Large intestine (tissue), 3 donors: ENCODE data around the gene CDHR3. TPM values are rescaled to one million over a fixed set of nuclear protein-coding genes. Genes with fewer than 3 reads are reported as not detected.

Experiments
- DNase-seq, 2 donors: peaks; one replicate each; pipeline versions ENCODE4 v3.0.0 to v3.0.0-alpha.2; 2013
- H3K27ac ChIP-seq: one replicate; pipeline ENCODE4 v1.5.1; 2013; ENCODE audit warnings: low read length
- H3K27me3 ChIP-seq: 2 replicates; pipeline ENCODE4 v1.6.1; 2013; ENCODE audit warnings: low read length; ENCODE audit not compliant: control insufficient read depth, insufficient read depth
- H3K36me3 ChIP-seq: 2 replicates; pipeline ENCODE4 v1.6.1; 2013; ENCODE audit warnings: low read length; ENCODE audit not compliant: control insufficient read depth, insufficient read depth
- H3K4me1 ChIP-seq: one replicate; pipeline ENCODE4 v1.6.1; 2013; ENCODE audit warnings: low read length; ENCODE audit not compliant: control insufficient read depth, insufficient read depth
- H3K4me3 ChIP-seq: one replicate; pipeline ENCODE4 v1.5.1; 2013; ENCODE audit warnings: low read length
- H3K9me3 ChIP-seq: one replicate; pipeline ENCODE4 v1.6.1; 2013; ENCODE audit warnings: mild to moderate bottlenecking, low read depth, low read length, moderate library complexity; ENCODE audit not compliant: control insufficient read depth
- WGBS: methylation state at CpG from one replicate; pipeline ENCODE4 v1.1.5; 2013; ENCODE audit warnings: low lambda C conversion rate; ENCODE audit not compliant: insufficient coverage; 5-methylcytosine and 5-hydroxymethylcytosine counted together
- polyA plus RNA-seq: library from polyadenylated mRNA; unstranded; fragments of 120-200 nt; gene quantifications from one replicate; pipeline ENCODE4 v1.2.1, GENCODE V29; 2013

CDHR3 gene
- polyA plus RNA-seq, 1 donor: 36.0 TPM

GRCh38 chr7:106045586-106045985, 82.5 kb downstream of the CDHR3 start:
- H3K4me3 ChIP-seq: no peak overlapping the region
- no peaks in the 10 kb centered on the region for H3K4me1 ChIP-seq
- no peaks in the 10 kb centered on the region for H3K9me3 ChIP-seq
- H3K36me3 ChIP-seq: no peaks in the 10 kb centered on the region
- DNase-seq: no peak
- peaks cover 9% of the 10 kb centered on the region for H3K27me3 ChIP-seq
- WGBS: no CpG with 5 or more reads among the region's 1 CpG
- no peak overlapping the region for H3K27ac ChIP-seq

DNA sequence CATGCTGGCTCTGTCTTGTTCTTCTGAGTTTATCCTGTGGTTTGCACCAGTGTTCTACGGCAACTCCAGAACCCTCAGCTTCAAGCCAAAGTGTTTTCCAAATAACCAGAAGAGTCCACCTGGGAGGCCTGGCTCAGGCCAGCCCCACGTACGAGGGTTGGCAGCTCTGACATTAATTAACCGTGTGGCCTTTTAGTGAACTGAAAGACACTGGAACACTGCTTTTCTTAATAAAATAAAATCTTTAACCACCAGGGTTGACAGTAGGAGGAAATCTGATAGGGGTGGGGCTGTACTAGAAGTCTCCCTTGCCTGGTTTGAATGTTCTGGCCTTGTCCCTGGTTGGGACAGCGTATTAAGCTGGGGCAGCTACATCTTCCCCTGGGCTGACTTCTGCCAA, 84.1 kb downstream of the CDHR3 start:
- no CpG with 5 or more reads among the region's 5 CpGs for WGBS
- Histone ChIP-seq H3K27me3 (peaks cover 7% of the 10 kb centered on the region), H3K27ac (no peak overlapping the region), H3K4me3 (no peak overlapping the region), H3K36me3 (no peaks in the 10 kb centered on the region), H3K9me3 (no peaks in the 10 kb centered on the region), H3K4me1 (no peaks in the 10 kb centered on the region)
- no peak for DNase-seq

DNA sequence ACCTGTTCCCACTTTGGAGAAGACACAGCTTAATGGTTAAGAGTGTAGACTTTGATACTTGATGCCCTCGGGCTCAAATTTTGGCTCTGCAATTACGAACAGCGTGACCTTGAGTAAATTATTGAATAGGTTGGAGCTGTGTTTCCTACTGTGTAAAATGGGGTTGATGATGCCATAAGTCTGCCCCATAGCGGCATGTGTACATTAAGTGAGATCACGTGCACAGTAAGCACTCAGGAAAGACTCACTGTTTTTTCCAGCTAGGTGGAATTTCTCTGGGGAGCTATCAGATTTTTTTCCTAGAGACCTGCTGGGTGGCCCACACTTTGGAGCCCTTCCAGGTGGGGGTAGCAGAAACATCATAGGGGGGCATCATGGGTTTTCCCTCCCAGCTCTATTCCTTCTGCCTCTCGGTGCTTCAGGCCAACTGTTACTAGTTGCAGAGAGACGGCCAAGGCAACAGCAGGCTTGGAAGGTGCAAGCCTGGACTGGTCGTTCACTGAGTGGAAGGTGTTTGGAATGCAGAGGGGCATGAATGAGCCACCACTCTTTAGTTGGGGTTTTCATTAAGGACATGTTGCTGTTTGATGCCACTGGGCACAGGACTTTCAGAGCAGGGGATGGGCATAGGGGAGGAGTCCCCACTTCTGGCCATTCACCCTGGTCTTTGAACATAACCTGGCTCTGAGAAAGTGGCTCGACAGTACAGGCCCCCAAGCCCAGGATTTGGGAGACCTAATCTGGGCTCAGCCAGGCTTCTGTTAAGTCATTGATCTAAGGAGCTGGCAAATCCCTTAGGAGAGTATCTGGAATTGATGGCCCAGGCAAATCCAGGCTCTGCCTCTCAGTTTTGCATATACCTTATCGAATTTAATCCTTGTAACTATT, 85.0 kb downstream of the CDHR3 start:
- Histone ChIP-seq H3K27me3 (peaks cover 9% of the 10 kb centered on the region), H3K4me1 (no peaks in the 10 kb centered on the region), H3K9me3 (no peaks in the 10 kb centered on the region), H3K36me3 (no peaks in the 10 kb centered on the region), H3K27ac (no peak overlapping the region), H3K4me3 (no peak overlapping the region)
- no CpG with 5 or more reads among the region's 10 CpGs for WGBS
- no peak for DNase-seq

GRCh38 chr7:106048706-106049020, 85.6 kb downstream of the CDHR3 start:
- DNase-seq: no peak
- no peaks in the 10 kb centered on the region for H3K36me3 ChIP-seq
- H3K4me1 ChIP-seq: no peaks in the 10 kb centered on the region
- H3K27me3 ChIP-seq: peaks cover 10% of the 10 kb centered on the region
- H3K4me3 ChIP-seq: no peak overlapping the region
- H3K9me3 ChIP-seq: no peaks in the 10 kb centered on the region
- no peak overlapping the region for H3K27ac ChIP-seq
- WGBS: no CpG with 5 or more reads among the region's 2 CpGs

DNA sequence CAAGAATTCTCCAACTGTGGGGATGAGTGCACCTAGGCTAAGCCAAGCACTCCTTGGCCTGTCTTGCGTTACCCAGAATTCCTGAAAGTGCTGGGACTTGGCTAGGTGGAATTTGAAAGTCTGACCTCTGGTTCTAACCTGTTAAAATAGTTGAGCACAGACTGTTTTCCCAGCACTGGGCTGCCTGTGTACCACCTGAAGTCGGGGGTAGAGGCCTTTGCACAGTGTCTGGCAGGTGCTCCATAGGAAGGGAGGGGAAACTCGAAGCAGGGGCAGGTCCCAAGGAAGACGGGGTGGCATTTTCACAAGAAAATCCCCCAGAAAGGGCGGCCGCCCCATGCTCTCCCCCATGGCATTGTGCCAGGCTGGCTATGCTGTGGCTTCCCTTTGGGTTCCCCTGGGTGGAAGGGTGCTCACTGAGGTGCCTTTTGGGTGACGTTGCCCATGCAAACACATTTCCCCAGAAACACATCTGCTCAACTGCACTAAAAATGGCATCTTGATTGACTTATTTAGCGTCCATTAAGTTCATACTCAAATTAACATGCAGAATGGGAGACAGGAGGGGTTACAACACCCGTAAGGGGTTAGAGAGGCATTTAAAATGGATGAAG, 86.2 kb downstream of the CDHR3 start:
- no peaks in the 10 kb centered on the region for H3K4me1 ChIP-seq
- no peak overlapping the region for H3K4me3 ChIP-seq
- H3K27me3 ChIP-seq: peaks cover 14% of the 10 kb centered on the region
- no peaks in the 10 kb centered on the region for H3K36me3 ChIP-seq
- no peak overlapping the region for H3K27ac ChIP-seq
- no CpG with 5 or more reads among the region's 9 CpGs for WGBS
- no peaks in the 10 kb centered on the region for H3K9me3 ChIP-seq
- no peak for DNase-seq

DNA sequence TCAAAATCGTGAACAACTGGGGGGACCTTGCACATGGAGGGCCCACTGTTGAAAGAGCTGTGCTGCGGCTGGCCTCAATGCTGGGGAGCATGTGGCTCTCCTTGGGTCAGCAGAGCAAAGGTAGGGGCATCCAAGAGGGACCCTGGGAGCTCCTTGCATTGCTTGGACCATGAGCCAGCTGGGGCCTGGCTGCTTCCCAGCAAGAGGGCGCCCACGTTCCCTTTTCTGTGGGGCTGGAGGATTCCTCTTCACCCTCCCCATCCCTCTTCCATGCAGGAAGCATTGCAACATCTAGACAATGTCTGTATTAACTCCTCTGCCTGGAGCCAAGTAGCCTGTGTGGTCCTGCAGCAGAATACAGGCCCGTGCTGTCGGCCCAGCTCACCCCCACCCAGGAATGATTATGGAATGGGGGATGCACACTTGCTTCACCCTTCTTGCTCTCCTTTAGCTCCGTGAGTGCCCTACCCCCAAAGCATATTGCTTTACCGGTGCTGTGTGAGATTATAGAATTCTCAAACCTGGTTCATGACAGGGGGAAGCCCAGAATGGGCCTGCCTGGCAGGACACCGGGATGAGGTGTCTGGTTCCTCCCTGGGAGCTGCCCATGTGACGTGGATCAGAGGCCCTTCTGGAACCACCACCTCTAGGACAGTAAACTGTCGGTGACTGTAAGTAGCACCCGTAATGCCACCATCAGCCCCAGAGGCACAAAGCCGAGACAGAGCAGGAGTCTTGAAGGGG, 87.1 kb downstream of the CDHR3 start:
- Histone ChIP-seq H3K27me3 (peaks cover 11% of the 10 kb centered on the region), H3K36me3 (no peaks in the 10 kb centered on the region), H3K4me1 (no peaks in the 10 kb centered on the region), H3K9me3 (no peaks in the 10 kb centered on the region), H3K27ac (no peak overlapping the region), H3K4me3 (no peak overlapping the region)
- DNase-seq: no peak
- WGBS: no CpG with 5 or more reads among the region's 13 CpGs

GRCh38 chr7:106050746-106051117, 87.7 kb downstream of the CDHR3 start:
- Histone ChIP-seq H3K27ac (no peak overlapping the region), H3K4me1 (no peaks in the 10 kb centered on the region), H3K27me3 (peaks cover 11% of the 10 kb centered on the region), H3K4me3 (no peak overlapping the region), H3K36me3 (no peaks in the 10 kb centered on the region), H3K9me3 (no peaks in the 10 kb centered on the region)
- DNase-seq: no peak
- WGBS: no CpG with 5 or more reads among the region's 5 CpGs

DNA sequence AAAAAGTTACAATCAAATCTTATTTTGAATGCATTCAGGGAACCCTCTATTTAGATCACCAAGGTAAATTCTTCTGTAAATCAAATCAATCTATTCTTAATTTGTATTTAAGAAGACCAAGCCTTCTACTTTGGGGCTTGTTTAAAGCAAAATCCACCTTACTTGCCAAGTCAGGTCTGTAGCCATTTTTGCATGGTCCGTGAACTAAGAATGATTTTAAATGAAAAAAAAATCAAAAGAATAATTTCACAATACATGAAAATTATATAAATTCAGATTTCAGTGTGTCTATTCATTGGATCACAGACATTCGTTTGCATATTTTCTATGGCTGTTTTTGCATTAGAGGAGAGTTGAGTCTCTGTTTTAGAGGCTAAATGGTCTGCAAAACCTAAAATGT, 89.6 kb downstream of the CDHR3 start:
- no peak overlapping the region for H3K4me3 ChIP-seq
- H3K27ac ChIP-seq: no peak overlapping the region
- no peaks in the 10 kb centered on the region for H3K9me3 ChIP-seq
- WGBS: 86% methylated on average over 1 of the region's 2 CpGs
- no peaks in the 10 kb centered on the region for H3K36me3 ChIP-seq
- H3K27me3 ChIP-seq: peaks cover 11% of the 10 kb centered on the region
- no peak for DNase-seq
- no peaks in the 10 kb centered on the region for H3K4me1 ChIP-seq

GRCh38 chr7:106053109-106053508, 90.0 kb downstream of the CDHR3 start:
- no peak overlapping the region for H3K4me3 ChIP-seq
- no peaks in the 10 kb centered on the region for H3K4me1 ChIP-seq
- H3K27ac ChIP-seq: no peak overlapping the region
- H3K9me3 ChIP-seq: no peaks in the 10 kb centered on the region
- H3K36me3 ChIP-seq: no peaks in the 10 kb centered on the region
- no peak for DNase-seq
- WGBS: 80% methylated on average over 1 of the region's 5 CpGs
- peaks cover 11% of the 10 kb centered on the region for H3K27me3 ChIP-seq

- Histone ChIP-seq H3K4me3 (no peak overlapping the region), H3K36me3 (no peaks in the 10 kb centered on the region), H3K9me3 (no peaks in the 10 kb centered on the region), H3K27me3 (peaks cover 11% of the 10 kb centered on the region), H3K27ac (no peak overlapping the region), H3K4me1 (no peaks in the 10 kb centered on the region)
- WGBS: 60% methylated on average over 1 of the region's 11 CpGs
- DNase-seq: no peak
Observed at GRCh38 chr7:106054156-106054910, 91.3 kb downstream of the CDHR3 start.
